Measurements from ENCODE around the gene PIGT.
A peak's percentile ranks its signal among the peaks of the same experiment; 100 is the strongest.

The PIGT gene

DNA sequence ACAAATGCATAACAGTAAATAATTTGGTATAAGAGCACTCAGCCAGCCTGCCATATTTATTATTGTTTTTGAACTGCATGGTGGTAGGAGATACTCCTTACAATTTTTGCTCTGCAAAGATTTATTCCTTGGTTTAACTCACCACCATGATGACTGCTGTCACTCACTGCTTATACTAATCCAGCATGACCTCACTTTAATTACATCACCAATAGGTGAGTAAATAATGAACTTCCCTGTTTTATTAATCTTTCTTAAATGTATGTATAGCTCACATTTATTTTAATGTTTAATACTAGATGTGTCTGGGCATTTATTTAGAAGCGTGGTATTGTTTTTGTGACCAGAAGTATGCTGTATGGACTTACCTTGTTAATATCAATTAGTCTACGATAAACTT lies 25.0 kb upstream of the PIGT start:
- peaks cover 13% of the 10 kb centered on the region for H3K36me3 Mint-ChIP-seq
- H3K27me3 Mint-ChIP-seq: no peaks in the 10 kb centered on the region
- peaks cover 3% of the 10 kb centered on the region for H3K9me3 Mint-ChIP-seq (ENCODE audit: low read depth)
- peaks cover 10% of the 10 kb centered on the region for H3K4me1 Mint-ChIP-seq (ENCODE audit: low read depth)
- no peak overlapping the region for H3K4me3 Mint-ChIP-seq
- no peak overlapping the region for H3K27ac Mint-ChIP-seq

- H3K4me1 Mint-ChIP-seq (ENCODE audit: low read depth): peaks cover 10% of the 10 kb centered on the region
- H3K9me3 Mint-ChIP-seq (ENCODE audit: low read depth): peaks cover 3% of the 10 kb centered on the region
- no peak overlapping the region for H3K27ac Mint-ChIP-seq
- H3K27me3 Mint-ChIP-seq: no peaks in the 10 kb centered on the region
- peaks cover 13% of the 10 kb centered on the region for H3K36me3 Mint-ChIP-seq
- no peak overlapping the region for H3K4me3 Mint-ChIP-seq
Observed at GRCh38 chr20:45391559-45391958, 24.4 kb upstream of the PIGT start.

- no peak overlapping the region for H3K27ac Mint-ChIP-seq
- H3K4me1 Mint-ChIP-seq (ENCODE audit: low read depth): peaks cover 5% of the 10 kb centered on the region
- H3K27me3 Mint-ChIP-seq: no peaks in the 10 kb centered on the region
- H3K9me3 Mint-ChIP-seq (ENCODE audit: low read depth): no peaks in the 10 kb centered on the region
- H3K4me3 Mint-ChIP-seq: no peak overlapping the region
- peaks cover 13% of the 10 kb centered on the region for H3K36me3 Mint-ChIP-seq
Observed at GRCh38 chr20:45392733-45393132, 23.2 kb upstream of the PIGT start.

GRCh38 chr20:45394221-45395113 lies 21.5 kb upstream of the PIGT start:
- H3K36me3 Mint-ChIP-seq: peaks cover 13% of the 10 kb centered on the region
- no peak overlapping the region for H3K27ac Mint-ChIP-seq
- no peak overlapping the region for H3K4me3 Mint-ChIP-seq

DNA sequence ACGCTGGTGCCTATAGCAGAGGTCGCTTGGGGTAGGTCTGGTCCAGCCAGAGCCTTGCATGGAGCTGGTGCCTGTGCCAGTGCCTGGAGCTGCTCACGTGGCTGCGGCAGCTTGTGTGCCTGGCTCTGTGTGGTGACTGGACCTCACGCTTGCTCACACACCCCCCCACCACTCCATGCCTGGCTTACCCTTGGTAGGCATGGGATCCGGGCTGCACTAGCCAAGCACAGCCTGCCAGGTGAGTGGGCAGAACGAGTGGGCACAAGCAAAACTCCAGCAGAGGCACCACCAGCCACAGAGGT lies 20.9 kb upstream of the PIGT start:
- peaks cover 17% of the 10 kb centered on the region for H3K36me3 Mint-ChIP-seq
- H3K4me3 Mint-ChIP-seq: no peak overlapping the region
- no peak overlapping the region for H3K27ac Mint-ChIP-seq
- H3K4me1 Mint-ChIP-seq (ENCODE audit: low read depth): peaks cover 5% of the 10 kb centered on the region
- no peaks in the 10 kb centered on the region for H3K27me3 Mint-ChIP-seq
- H3K9me3 Mint-ChIP-seq (ENCODE audit: low read depth): peaks cover 4% of the 10 kb centered on the region

More at GRCh38 chr20:45394221-45395113, 21.5 kb upstream of the PIGT start:
- Mint-ChIP-seq H3K4me1 (ENCODE audit: low read depth) (peaks cover 5% of the 10 kb centered on the region), H3K27me3 (no peaks in the 10 kb centered on the region), H3K9me3 (ENCODE audit: low read depth) (no peaks in the 10 kb centered on the region)

DNA sequence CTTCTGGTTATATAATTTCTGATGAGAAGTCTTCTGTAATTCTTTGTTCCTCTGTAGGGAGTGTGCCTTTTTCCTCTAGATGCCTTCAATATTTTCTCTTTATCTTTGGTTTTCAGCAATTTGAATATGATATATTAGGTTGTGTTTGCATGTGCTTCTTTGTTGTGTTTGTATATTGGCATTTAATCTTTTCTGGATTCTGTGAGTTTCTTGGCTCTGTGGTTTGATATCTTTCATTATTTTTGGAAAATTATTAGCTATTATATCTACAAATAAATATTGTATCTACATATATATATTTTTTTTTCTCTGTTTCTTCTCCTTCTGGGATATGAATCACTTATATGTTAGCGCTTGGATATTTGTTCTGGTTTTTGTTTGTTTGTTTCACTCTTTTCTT lies 16.9 kb upstream of the PIGT start:
- H3K36me3 Mint-ChIP-seq: peaks cover 25% of the 10 kb centered on the region
- no peaks in the 10 kb centered on the region for H3K4me1 Mint-ChIP-seq (ENCODE audit: low read depth)
- H3K27me3 Mint-ChIP-seq: no peaks in the 10 kb centered on the region
- H3K27ac Mint-ChIP-seq: no peak overlapping the region
- peaks cover 10% of the 10 kb centered on the region for H3K9me3 Mint-ChIP-seq (ENCODE audit: low read depth)
- no peak overlapping the region for H3K4me3 Mint-ChIP-seq

GRCh38 chr20:45400346-45401031 lies 15.5 kb upstream of the PIGT start:
- peaks cover 23% of the 10 kb centered on the region for H3K36me3 Mint-ChIP-seq
- peaks cover 7% of the 10 kb centered on the region for H3K4me1 Mint-ChIP-seq (ENCODE audit: low read depth)
- H3K27ac Mint-ChIP-seq: no peak overlapping the region
- H3K9me3 Mint-ChIP-seq (ENCODE audit: low read depth): peaks cover 10% of the 10 kb centered on the region
- H3K4me3 Mint-ChIP-seq: no peak overlapping the region
- H3K27me3 Mint-ChIP-seq: no peaks in the 10 kb centered on the region

GRCh38 chr20:45402946-45403345 lies 13.0 kb upstream of the PIGT start:
- peaks cover 10% of the 10 kb centered on the region for H3K9me3 Mint-ChIP-seq (ENCODE audit: low read depth)
- H3K27me3 Mint-ChIP-seq: no peaks in the 10 kb centered on the region
- H3K4me3 Mint-ChIP-seq: no peak overlapping the region
- peaks cover 18% of the 10 kb centered on the region for H3K4me1 Mint-ChIP-seq (ENCODE audit: low read depth)
- H3K36me3 Mint-ChIP-seq: peaks cover 17% of the 10 kb centered on the region
- H3K27ac Mint-ChIP-seq: no peak overlapping the region

DNA sequence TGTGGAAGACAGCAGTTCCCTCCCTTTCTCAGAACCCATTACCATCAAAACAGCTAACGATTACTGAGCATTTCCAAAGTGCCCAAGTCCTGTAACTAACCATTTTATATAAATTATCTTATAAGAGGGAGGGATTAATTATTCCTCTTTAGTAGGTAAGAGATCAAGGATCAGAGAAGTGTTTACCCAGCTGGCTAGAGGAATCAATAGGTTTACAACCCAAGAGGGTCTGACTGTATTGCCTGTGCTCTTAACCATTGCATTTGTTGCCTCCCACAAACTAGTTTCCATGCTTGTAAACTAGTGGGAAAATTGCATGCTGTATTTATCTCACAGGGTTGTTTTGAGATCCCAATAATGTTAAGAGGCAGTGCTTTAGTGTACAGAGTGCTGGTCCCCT lies 11.5 kb upstream of the PIGT start:
- peaks cover 10% of the 10 kb centered on the region for H3K9me3 Mint-ChIP-seq (ENCODE audit: low read depth)
- no peaks in the 10 kb centered on the region for H3K27me3 Mint-ChIP-seq
- H3K4me1 Mint-ChIP-seq (ENCODE audit: low read depth): peaks cover 26% of the 10 kb centered on the region
- H3K27ac Mint-ChIP-seq: peak overlapping the region; percentile 30
- H3K4me3 Mint-ChIP-seq: peak overlapping the region; percentile 77
- peaks cover 12% of the 10 kb centered on the region for H3K36me3 Mint-ChIP-seq

DNA sequence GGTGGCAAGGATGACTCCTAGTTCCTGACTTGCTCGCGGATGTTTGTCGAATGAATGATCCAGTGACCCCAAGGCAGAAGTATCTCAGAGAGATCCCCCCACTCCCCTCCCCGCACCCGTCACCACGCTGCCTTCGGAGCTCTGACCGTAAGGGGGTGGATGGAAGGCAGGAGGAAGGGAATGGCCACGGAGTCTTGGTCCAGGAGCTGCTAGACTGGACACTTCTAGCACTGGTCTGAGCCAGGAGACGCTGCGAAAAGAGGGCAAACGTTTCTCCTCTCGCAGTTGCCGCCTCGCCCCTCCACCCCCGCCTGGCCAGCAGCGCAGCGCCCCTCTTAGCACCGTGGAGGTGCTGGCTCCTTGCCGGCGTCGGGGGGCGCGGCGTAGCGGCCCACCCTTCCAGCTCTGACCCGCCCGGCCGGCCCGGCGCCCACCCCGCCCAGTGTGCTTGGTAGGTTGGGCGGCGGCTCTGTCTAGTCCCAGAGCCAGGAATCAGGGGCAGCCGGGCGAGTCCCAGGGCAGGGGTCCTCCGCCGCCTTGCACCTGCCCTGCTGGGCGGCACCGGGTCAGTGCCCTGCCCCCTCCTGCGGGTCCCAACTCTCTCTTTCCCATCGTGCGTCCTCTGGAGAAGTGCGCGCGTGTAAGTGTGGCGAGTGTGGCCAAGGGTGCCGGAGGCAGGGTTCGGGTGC lies 10.2 kb upstream of the PIGT start:
- H3K36me3 Mint-ChIP-seq: peaks cover 8% of the 10 kb centered on the region
- H3K4me3 Mint-ChIP-seq: peak overlapping the region; percentile 77
- peak overlapping the region; percentile 50 for H3K27ac Mint-ChIP-seq
- no peaks in the 10 kb centered on the region for H3K27me3 Mint-ChIP-seq
- peaks cover 5% of the 10 kb centered on the region for H3K9me3 Mint-ChIP-seq (ENCODE audit: low read depth)
- H3K4me1 Mint-ChIP-seq (ENCODE audit: low read depth): peaks cover 26% of the 10 kb centered on the region

DNA sequence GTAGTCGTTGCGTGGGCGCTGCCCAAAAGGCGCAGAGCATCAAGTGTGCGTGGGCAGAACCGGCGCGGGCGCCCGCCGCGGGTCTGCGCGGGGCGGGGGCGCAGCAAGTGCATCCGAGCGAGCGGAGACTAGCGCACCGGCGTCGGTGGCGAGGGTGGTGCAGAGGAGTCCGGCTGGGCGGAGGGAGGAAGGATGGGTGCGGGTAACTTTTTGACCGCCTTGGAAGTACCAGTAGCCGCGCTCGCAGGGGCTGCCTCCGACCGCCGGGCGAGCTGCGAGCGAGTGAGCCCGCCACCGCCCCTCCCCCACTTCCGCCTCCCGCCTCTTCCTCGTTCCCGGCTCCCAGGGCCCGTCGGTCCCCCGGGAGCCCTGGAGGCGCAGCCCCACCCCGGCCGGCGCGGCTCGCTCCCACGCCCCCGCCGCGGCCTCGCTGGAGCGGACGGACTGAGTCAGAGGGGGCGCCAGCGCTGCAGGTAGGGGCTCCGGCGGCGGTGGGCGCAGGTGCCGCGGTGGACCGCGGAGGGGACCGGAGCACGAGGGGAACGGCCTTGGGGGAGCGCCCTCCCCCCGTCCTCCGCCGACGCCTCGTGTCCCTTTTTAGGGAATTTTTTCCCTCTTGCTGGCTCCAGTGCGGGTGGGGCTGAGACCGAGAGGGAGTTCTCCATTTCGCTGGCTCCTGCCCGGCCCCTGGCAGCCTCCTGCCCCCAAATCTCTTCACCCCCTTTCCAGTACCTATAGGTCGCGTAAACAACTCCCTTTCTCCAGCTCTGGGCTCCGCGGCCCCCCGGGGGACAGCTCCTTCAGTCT lies 9.5 kb upstream of the PIGT start:
- peaks cover 5% of the 10 kb centered on the region for H3K9me3 Mint-ChIP-seq (ENCODE audit: low read depth)
- H3K27ac Mint-ChIP-seq: no peak overlapping the region

DNA sequence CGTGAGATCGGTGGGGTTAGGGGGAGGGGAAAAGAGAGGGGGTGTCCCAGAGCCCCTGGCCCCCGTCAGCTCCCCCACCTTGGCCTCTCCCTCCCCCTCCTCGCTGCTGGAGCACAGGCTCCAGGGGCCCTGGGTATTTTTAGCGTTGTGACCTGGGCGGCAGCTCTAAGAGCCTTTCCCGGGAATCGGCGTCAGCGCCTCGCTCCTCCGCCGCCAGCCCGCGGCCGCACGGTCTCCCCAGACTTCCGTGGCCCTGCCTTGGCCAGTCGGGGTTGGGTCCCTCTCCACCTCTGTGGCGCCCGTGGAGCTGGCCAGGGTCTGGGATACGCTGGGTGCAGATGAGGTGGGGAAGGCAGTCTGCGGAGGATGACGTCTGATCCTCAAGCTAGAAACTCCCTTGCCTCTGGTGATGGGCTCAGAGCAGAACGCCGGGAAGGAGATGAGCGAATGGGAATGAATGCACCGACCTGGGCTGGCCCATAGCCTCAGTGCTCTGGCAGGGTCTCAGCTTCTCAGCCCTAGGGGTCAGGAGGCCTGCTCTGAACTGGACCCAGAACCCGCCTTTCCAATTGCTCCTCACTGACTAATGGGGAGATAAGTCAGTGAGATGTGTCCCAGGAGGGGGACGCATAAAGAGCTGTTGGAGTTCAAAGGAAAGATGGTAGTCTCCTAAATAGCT lies 8.7 kb upstream of the PIGT start:
- Mint-ChIP-seq H3K4me1 (ENCODE audit: low read depth) (peaks cover 26% of the 10 kb centered on the region), H3K27me3 (no peaks in the 10 kb centered on the region), H3K36me3 (peaks cover 4% of the 10 kb centered on the region), H3K4me3 (peak overlapping the region; percentile 80), H3K27ac (peak overlapping the region; percentile 22), H3K9me3 (ENCODE audit: low read depth) (no peaks in the 10 kb centered on the region)

More for the DNA sequence above, 9.5 kb upstream of the PIGT start:
- Mint-ChIP-seq H3K4me3 (peak overlapping the region; percentile 80), H3K27me3 (no peaks in the 10 kb centered on the region), H3K4me1 (ENCODE audit: low read depth) (peaks cover 26% of the 10 kb centered on the region), H3K36me3 (peaks cover 7% of the 10 kb centered on the region)

GRCh38 chr20:45407783-45408645 lies 7.9 kb upstream of the PIGT start, which contains the start of gene DBNDD2:
Gene DBNDD2 (plus strand): TSS chr20:45408289. CDS start chr20:45408468, 179 bp downstream.
- H3K27me3 Mint-ChIP-seq: no peaks in the 10 kb centered on the region
- H3K4me3 Mint-ChIP-seq: peak within 1 kb of the TSS; percentile 80
- H3K4me1 Mint-ChIP-seq (ENCODE audit: low read depth): peaks cover 26% of the 10 kb centered on the region
- peak within 1 kb of the TSS; percentile 31 for H3K27ac Mint-ChIP-seq
- H3K9me3 Mint-ChIP-seq (ENCODE audit: low read depth): no peaks in the 10 kb centered on the region
- H3K36me3 Mint-ChIP-seq: peaks cover 4% of the 10 kb centered on the region

Measured in activated naive CD8-positive, alpha-beta T cell (primary cell).